Stomach (tissue), 4 donors: ENCODE results near the gene VPS18.
A peak's percentile ranks its signal among the peaks of the same experiment; 100 is the strongest.

ENCODE experiments used
- EP300 ChIP-seq: sonication (generic); formaldehyde crosslinking; IDR thresholded peaks from one replicate; pipeline ENCODE4 v1.6.1; 2017; ENCODE audit warnings: antibody characterized with exemption
- POLR2A ChIP-seq, 4 donors: fragments of 450-650 bp; IDR thresholded peaks; one replicate each; pipeline ENCODE4 v1.6.1; 2016; ENCODE audit warnings: antibody characterized with exemption in 4 of 4, control low read depth in 2 of 4, mild to moderate bottlenecking in 1 of 4, moderate library complexity in 1 of 4
- POLR2AphosphoS5 ChIP-seq, 3 donors: sonication (generic); formaldehyde crosslinking; IDR thresholded peaks; one replicate each; pipeline ENCODE4 v1.6.1; 2016; ENCODE audit warnings: antibody characterized with exemption in 3 of 3
- TF ChIP-seq, protein P1 (sequence below), 7 experiments: fragments of 450-650 bp in 4 of 7; fragments of 200-600 bp in 3 of 7; sonication (generic) in 3 of 7; IDR thresholded peaks; one replicate each; pipeline ENCODE4 v1.5.1; 2016 to 2019; ENCODE audit warnings: antibody characterized with exemption in 7 of 7, control low read depth in 2 of 7, mild to moderate bottlenecking in 1 of 7

- TF ChIP-seq POLR2AphosphoS5 (IDR thresholded peaks at IDR 0.05) (peak in 1 of 3 donors; percentile 8), POLR2A (IDR thresholded peaks at IDR 0.05) (no peak), EP300 (no peak)
- TF ChIP-seq, protein P1, sequence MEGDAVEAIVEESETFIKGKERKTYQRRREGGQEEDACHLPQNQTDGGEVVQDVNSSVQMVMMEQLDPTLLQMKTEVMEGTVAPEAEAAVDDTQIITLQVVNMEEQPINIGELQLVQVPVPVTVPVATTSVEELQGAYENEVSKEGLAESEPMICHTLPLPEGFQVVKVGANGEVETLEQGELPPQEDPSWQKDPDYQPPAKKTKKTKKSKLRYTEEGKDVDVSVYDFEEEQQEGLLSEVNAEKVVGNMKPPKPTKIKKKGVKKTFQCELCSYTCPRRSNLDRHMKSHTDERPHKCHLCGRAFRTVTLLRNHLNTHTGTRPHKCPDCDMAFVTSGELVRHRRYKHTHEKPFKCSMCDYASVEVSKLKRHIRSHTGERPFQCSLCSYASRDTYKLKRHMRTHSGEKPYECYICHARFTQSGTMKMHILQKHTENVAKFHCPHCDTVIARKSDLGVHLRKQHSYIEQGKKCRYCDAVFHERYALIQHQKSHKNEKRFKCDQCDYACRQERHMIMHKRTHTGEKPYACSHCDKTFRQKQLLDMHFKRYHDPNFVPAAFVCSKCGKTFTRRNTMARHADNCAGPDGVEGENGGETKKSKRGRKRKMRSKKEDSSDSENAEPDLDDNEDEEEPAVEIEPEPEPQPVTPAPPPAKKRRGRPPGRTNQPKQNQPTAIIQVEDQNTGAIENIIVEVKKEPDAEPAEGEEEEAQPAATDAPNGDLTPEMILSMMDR (IDR thresholded peaks at IDR 0.05): no peak
These were observed 39.3 kb downstream of the VPS18 start for GRCh38 chr15:40933517-40933902.
